Aorta (tissue), 5 donors: ENCODE results near the gene DEFB110. TPM values are rescaled to one million over a fixed set of nuclear protein-coding genes. Genes with fewer than 3 reads are reported as not detected.

Experiments used
- ATAC-seq: fragments of 200-7000 bp; cut with Tn5 transposase; one replicate; pipeline ENCODE4 v1.9.1; 2022; ENCODE audit warnings: moderate library complexity; ENCODE audit not compliant: low FRiP score
- DNase-seq, 2 donors: peaks; one replicate each; pipeline ENCODE4 v3.0.0-alpha.2; 2020
- H3K27ac ChIP-seq, 2 donors: one replicate each; pipeline ENCODE4 v1.5.1; 2013; ENCODE audit warnings: low read length in 2 of 2, mild to moderate bottlenecking in 2 of 2, moderate library complexity in 2 of 2, control low read depth in 1 of 2, inconsistent platforms in 1 of 2, low read depth in 1 of 2
- H3K27me3 ChIP-seq, 2 donors: one replicate each; pipeline ENCODE4 v1.6.1; 2013; ENCODE audit warnings: control low read depth in 1 of 2, low read length in 1 of 2, mild to moderate bottlenecking in 1 of 2, moderate library complexity in 1 of 2; ENCODE audit not compliant: insufficient read depth in 2 of 2, control insufficient read depth in 1 of 2
- H3K36me3 ChIP-seq, 2 donors: one replicate each; pipeline ENCODE4 v1.6.1; 2013; ENCODE audit warnings: control low read depth in 1 of 2, low read length in 1 of 2, mild to moderate bottlenecking in 1 of 2; ENCODE audit not compliant: insufficient read depth in 2 of 2, control insufficient read depth in 1 of 2
- H3K4me1 ChIP-seq, 2 donors: one replicate each; pipeline ENCODE4 v1.6.1; 2013; ENCODE audit warnings: low read length in 2 of 2, control low read depth in 1 of 2, mild to moderate bottlenecking in 1 of 2, moderate library complexity in 1 of 2; ENCODE audit not compliant: insufficient read depth in 2 of 2, control insufficient read depth in 1 of 2
- H3K4me3 ChIP-seq, 2 donors: one replicate each; pipeline ENCODE4 v1.5.1; 2013; ENCODE audit warnings: low read length in 2 of 2, control low read depth in 1 of 2, mild to moderate bottlenecking in 1 of 2
- H3K9me3 ChIP-seq: one replicate; pipeline ENCODE4 v1.6.1; 2013; ENCODE audit warnings: mild to moderate bottlenecking, low read length; ENCODE audit not compliant: control insufficient read depth
- WGBS, 2 donors: extraction: QIAGEN DNeasy Blood & Tissue Kit; methylation state at CpG; one replicate each; pipeline ENCODE4 v1.1.7; 2013; 5-methylcytosine and 5-hydroxymethylcytosine counted together
- intact Hi-C, 2 donors: fragments of 100-400 bp; cut with DNase I; formaldehyde crosslinking; loops; one replicate each; pipeline versions ENCODE4 v1.14.2 to v1.15.0; 2022
- polyA plus RNA-seq, 2 donors: library from polyadenylated mRNA; stranded (reverse); fragments of 200-250 nt; gene quantifications; one replicate each; pipeline ENCODE4 v1.2.3, GENCODE V29; 2013
- total RNA-seq, 2 donors: library from RNA; stranded (reverse); fragmentation: NEBNext Ultra II Directional; extraction: Animal tissue kit (Norgen Biotek cat#: 25700); gene quantifications; one replicate each; pipeline ENCODE4 v1.2.1, GENCODE V29; 2021
- donor health status: healthy with polysubstance abuse.
- donor health status: Bipolar disorder and iron deficiency.
- donor health status: DM: no; HTN: no; CAD: no.
- donor health status: DM: no; HTN: no; CAD: no.
- donor health status: DM: yes; HTN: yes; CAD: no.

The DEFB110 gene
- total and polyA plus RNA-seq, 4 donors, result not detected

- intact Hi-C loops, result no loop called here
- no peak overlapping the region for H3K4me3 ChIP-seq
- H3K36me3 ChIP-seq, result no peaks in the 10 kb centered on the region
- no peaks in the 10 kb centered on the region for H3K9me3 ChIP-seq
- ATAC-seq (no peak), DNase-seq (no peak)
- H3K27me3 ChIP-seq, result no peaks in the 10 kb centered on the region
- no peak overlapping the region for H3K27ac ChIP-seq
- 79% methylated on average over 3 of the region's 3 CpGs for whole genome bisulfite sequencing, 2 donors
- H3K4me1 ChIP-seq, result no peaks in the 10 kb centered on the region
Measured at GRCh38 chr6:50007819-50008218, 14.0 kb downstream of the DEFB110 start.

- Histone ChIP-seq H3K27me3 (no peaks in the 10 kb centered on the region), H3K4me3 (no peak overlapping the region), H3K27ac (no peak overlapping the region), H3K4me1 (no peaks in the 10 kb centered on the region), H3K9me3 (no peaks in the 10 kb centered on the region), H3K36me3 (no peaks in the 10 kb centered on the region)
- WGBS, 2 donors, result 35 to 45% methylated on average over 3 of the region's 3 CpGs
- ATAC-seq (no peak), DNase-seq (no peak)
- intact Hi-C loops, result no loop called here
Measured at GRCh38 chr6:50003139-50003538, 18.7 kb downstream of the DEFB110 start.

GRCh38 chr6:49995278-49995677 lies 26.5 kb downstream of the DEFB110 start:
- H3K27ac ChIP-seq, result no peak overlapping the region
- ATAC-seq (no peak), DNase-seq (no peak)
- intact Hi-C loops, result no loop called here
- H3K36me3 ChIP-seq, result no peaks in the 10 kb centered on the region
- H3K4me1 ChIP-seq, result no peaks in the 10 kb centered on the region
- H3K4me3 ChIP-seq, result no peak overlapping the region
- peaks cover under 1% of the 10 kb centered on the region for H3K9me3 ChIP-seq
- H3K27me3 ChIP-seq, result no peaks in the 10 kb centered on the region

- no peaks in the 10 kb centered on the region for H3K4me1 ChIP-seq
- peaks cover 2% of the 10 kb centered on the region for H3K9me3 ChIP-seq
- no peaks in the 10 kb centered on the region for H3K36me3 ChIP-seq
- WGBS, 2 donors, result 56 to 66% methylated on average over 2 of the region's 2 CpGs
- peaks cover 0 to 2% of the 10 kb centered on the region in 2 donors for H3K27me3 ChIP-seq
- H3K27ac ChIP-seq, result no peak overlapping the region
- ATAC-seq (no peak), DNase-seq (no peak)
- no peak overlapping the region for H3K4me3 ChIP-seq
- intact Hi-C loops, result no loop called here
Measured at GRCh38 chr6:49988900-49989299, 32.9 kb downstream of the DEFB110 start.

GRCh38 chr6:49987749-49988148 lies 34.0 kb downstream of the DEFB110 start:
- 79 to 89% methylated on average over 2 of the region's 2 CpGs for WGBS, 2 donors
- intact Hi-C loops, result no loop called here
- no peak for ATAC-seq

GRCh38 chr6:49986551-49986950 lies 35.2 kb downstream of the DEFB110 start:
- Histone ChIP-seq H3K4me1 (no peaks in the 10 kb centered on the region), H3K4me3 (no peak overlapping the region), H3K27me3 (peaks cover 0 to 2% of the 10 kb centered on the region in 2 donors), H3K36me3 (no peaks in the 10 kb centered on the region), H3K9me3 (peaks cover 2% of the 10 kb centered on the region), H3K27ac (no peak overlapping the region)
- DNase-seq (no peak), ATAC-seq (no peak)
- intact Hi-C loops, result no loop called here
- WGBS, 2 donors, result 40 to 43% methylated on average over 1 of the region's 1 CpG

More at GRCh38 chr6:49987749-49988148, 34.0 kb downstream of the DEFB110 start:
- Histone ChIP-seq H3K4me3 (no peak overlapping the region), H3K4me1 (no peaks in the 10 kb centered on the region), H3K36me3 (no peaks in the 10 kb centered on the region), H3K27me3 (peaks cover 0 to 2% of the 10 kb centered on the region in 2 donors), H3K9me3 (peaks cover 2% of the 10 kb centered on the region), H3K27ac (no peak overlapping the region)
- no peak for DNase-seq

- intact Hi-C loops, result no loop called here
- ATAC-seq, result no peak
Measured at GRCh38 chr6:49982046-49982445, 39.7 kb downstream of the DEFB110 start.

GRCh38 chr6:49980898-49981297 lies 40.9 kb downstream of the DEFB110 start:
- Histone ChIP-seq H3K9me3 (no peaks in the 10 kb centered on the region), H3K4me3 (no peak overlapping the region), H3K36me3 (no peaks in the 10 kb centered on the region), H3K4me1 (no peaks in the 10 kb centered on the region), H3K27ac (no peak overlapping the region), H3K27me3 (no peaks in the 10 kb centered on the region)
- ATAC-seq (no peak), DNase-seq (no peak)
- intact Hi-C loops, result no loop called here
- 79 to 86% methylated on average over 1 of the region's 1 CpG for WGBS, 2 donors

More at GRCh38 chr6:49982046-49982445, 39.7 kb downstream of the DEFB110 start:
- Histone ChIP-seq H3K4me1 (no peaks in the 10 kb centered on the region), H3K9me3 (no peaks in the 10 kb centered on the region), H3K27ac (no peak overlapping the region), H3K27me3 (no peaks in the 10 kb centered on the region), H3K4me3 (no peak overlapping the region), H3K36me3 (no peaks in the 10 kb centered on the region)
- 74 to 84% methylated on average over 2 of the region's 2 CpGs for WGBS, 2 donors
- no peak for DNase-seq

GRCh38 chr6:49979584-49979983 lies 42.2 kb downstream of the DEFB110 start:
- ATAC-seq, result no peak
- no peaks in the 10 kb centered on the region for H3K9me3 ChIP-seq
- no peak overlapping the region for H3K27ac ChIP-seq
- H3K4me3 ChIP-seq, result no peak overlapping the region
- intact Hi-C loops, result no loop called here
- WGBS, 2 donors, result 83 to 86% methylated on average over 4 of the region's 4 CpGs
- DNase-seq, result no peak
- no peaks in the 10 kb centered on the region for H3K36me3 ChIP-seq
- H3K4me1 ChIP-seq, result no peaks in the 10 kb centered on the region
- no peaks in the 10 kb centered on the region for H3K27me3 ChIP-seq
